ENCODE data around the gene LGALSL. TPM values are rescaled to one million over a fixed set of nuclear protein-coding genes. Genes with fewer than 3 reads are reported as not detected.

Gene LGALSL
- total RNA-seq, 1 experiment from 2014 or later: 14.2 TPM

- no peak for ATAC-seq
- no peaks in the 10 kb centered on the region for H3K9me3 ChIP-seq (ENCODE audit: control insufficient read depth in 1 of 2, insufficient read depth in 1 of 2, low read depth in 1 of 2, low read length in 2 of 2)
- H3K9me2 ChIP-seq (ENCODE audit: insufficient read depth): no peaks in the 10 kb centered on the region
- no peaks in the 10 kb centered on the region for H3K36me3 ChIP-seq (ENCODE audit: control insufficient read depth in 1 of 2, insufficient read depth in 2 of 2, low read length in 2 of 2)
- POLR2A ChIA-PET: no interaction called here
- CTCF ChIA-PET: no interaction called here
- TF ChIP-seq REST (IDR thresholded peaks at IDR 0.05; ENCODE audit: low read depth): no peak
- TF ChIP-seq SP1 (IDR thresholded peaks at IDR 0.05; ENCODE audit: low read depth): no peak
- no peak for TF ChIP-seq MAX (IDR thresholded peaks at IDR 0.05)
- TF ChIP-seq EZH2phosphoT487 (IDR thresholded peaks at IDR 0.05; ENCODE audit: borderline replicate concordance): no peak
- TF ChIP-seq SRF (IDR thresholded peaks at IDR 0.05; ENCODE audit: low read depth): no peak
- no peak for TF ChIP-seq ZFX (IDR thresholded peaks at IDR 0.05)
- no peak for TF ChIP-seq ELF1 (IDR thresholded peaks at IDR 0.05; ENCODE audit: borderline replicate concordance, low read depth)
- TF ChIP-seq POLR2A (IDR thresholded peaks at IDR 0.05; ENCODE audit: borderline replicate concordance, extremely low read depth, insufficient read depth, insufficient read length): no peak
- no peak for TF ChIP-seq EGR1 (IDR thresholded peaks at IDR 0.05; ENCODE audit: low read depth)
- TF ChIP-seq TCF7L2 (IDR thresholded peaks at IDR 0.05; ENCODE audit: borderline replicate concordance, extremely low read depth, insufficient read depth, insufficient read length): no peak
- TF ChIP-seq CTCF (IDR thresholded peaks at IDR 0.05 in 2 of 3, conservative IDR thresholded peaks at IDR 0.05 in 1 of 3; ENCODE audit: borderline replicate concordance in 1 of 3, insufficient read depth in 1 of 3, low read depth in 2 of 3, low read length in 2 of 3): no peak
- no peak for TF ChIP-seq YY1 (IDR thresholded peaks at IDR 0.05; ENCODE audit: extremely low read depth, insufficient replicate concordance, low read depth, low read length)
- no TSS peak for BruUV-seq (replicated peaks)
- no peaks in the 10 kb centered on the region for H3K27me3 ChIP-seq (ENCODE audit: insufficient read depth, low read length)
- intact Hi-C loops (cut with micrococcal nuclease): no loop called here
- H3K4me1 ChIP-seq (ENCODE audit: control insufficient read depth in 1 of 2, insufficient read depth in 2 of 2, low read length in 2 of 2): no peaks in the 10 kb centered on the region
- DNase-seq (ENCODE audit: low read depth, low spot score): no peak
- H3K4me3 ChIP-seq (replicated peaks in 1 of 2; ENCODE audit: low read depth in 1 of 2, low read length in 2 of 2): no peak overlapping the region
- RAD21 ChIA-PET (ENCODE audit: low non-redundant PET in 1 of 2, low total read pairs in 2 of 2, uncharacterized antibody in 2 of 2, unreplicated experiment in 2 of 2): no interaction called here
- no peak overlapping the region for H3K4me2 ChIP-seq (ENCODE audit: low read length)
- no peaks in the 10 kb centered on the region for H4K20me1 ChIP-seq (ENCODE audit: insufficient read depth)
- no peak overlapping the region for H3K9ac ChIP-seq (ENCODE audit: low read length)
- H3K79me2 ChIP-seq (ENCODE audit: insufficient read depth, low read length): no peaks in the 10 kb centered on the region
- H3K27ac ChIP-seq (ENCODE audit: low read depth, low read length): no peak overlapping the region
- H2AFZ ChIP-seq (ENCODE audit: low read depth, low read length, poor library complexity, severe bottlenecking): no peak overlapping the region
These were observed 17.6 kb downstream of the LGALSL start for GRCh38 chr2:64471600-64471999.

Measured in HCT116 (cell line).